H9 (cell line): ENCODE results near the gene THSD7B. TPM values are rescaled to one million over a fixed set of nuclear protein-coding genes. Genes with fewer than 3 reads are reported as not detected.

Experiments
- DNase-seq: peaks from one replicate; pipeline ENCODE4 v3.0.0-alpha.2; 2017
- H2AFZ ChIP-seq: one replicate; pipeline ENCODE4 v1.6.1; 2013; ENCODE audit warnings: mild to moderate bottlenecking, low read length, control low read depth, moderate library complexity
- H2AK5ac ChIP-seq: 2 replicates; pipeline ENCODE4 v1.6.1; 2013; ENCODE audit warnings: low read length, control low read depth, mixed read lengths; ENCODE audit not compliant: insufficient read length
- H2BK120ac ChIP-seq: one replicate; pipeline ENCODE4 v1.6.1; 2013; ENCODE audit warnings: low read depth, mild to moderate bottlenecking, low read length, control low read depth, inconsistent platforms; ENCODE audit not compliant: poor library complexity, severe bottlenecking
- H2BK12ac ChIP-seq: 2 replicates; pipeline ENCODE4 v1.6.1; 2013; ENCODE audit warnings: low read length, control low read depth, mixed read lengths, low read depth; ENCODE audit not compliant: insufficient read length
- H2BK15ac ChIP-seq: 2 replicates; pipeline ENCODE4 v1.6.1; 2013; ENCODE audit warnings: low read depth, low read length, control low read depth
- H2BK20ac ChIP-seq: one replicate; pipeline ENCODE4 v1.6.1; 2013; ENCODE audit warnings: low read depth, mild to moderate bottlenecking, low read length, control low read depth, inconsistent platforms; ENCODE audit not compliant: poor library complexity, severe bottlenecking
- H2BK5ac ChIP-seq: 2 replicates; pipeline ENCODE4 v1.6.1; 2013; ENCODE audit warnings: low read length, control low read depth, mixed read lengths; ENCODE audit not compliant: insufficient read length
- H3K14ac ChIP-seq: 2 replicates; pipeline ENCODE4 v1.6.1; 2013; ENCODE audit warnings: low read length, control low read depth; ENCODE audit not compliant: insufficient read depth
- H3K18ac ChIP-seq: 2 replicates; pipeline ENCODE4 v1.6.1; 2013; ENCODE audit warnings: low read depth, mild to moderate bottlenecking, mixed read lengths, low read length, control low read depth; ENCODE audit not compliant: insufficient read length
- H3K23ac ChIP-seq: 2 replicates; pipeline ENCODE4 v1.6.1; 2013; ENCODE audit warnings: low read length, control low read depth, mixed read lengths, low read depth; ENCODE audit not compliant: insufficient read length
- H3K23me2 ChIP-seq: 2 replicates; pipeline ENCODE4 v1.6.1; 2013; ENCODE audit warnings: low read depth, mild to moderate bottlenecking, mixed read lengths, low read length, control low read depth; ENCODE audit not compliant: insufficient read length, poor library complexity, severe bottlenecking
- H3K27ac ChIP-seq: 2 replicates; pipeline ENCODE4 v1.5.1; 2013; ENCODE audit warnings: low read length, control low read depth, mixed read lengths, low read depth; ENCODE audit not compliant: insufficient read length
- H3K27me3 ChIP-seq: 2 replicates; pipeline ENCODE4 v1.6.1; 2013; ENCODE audit warnings: low read length, control low read depth, inconsistent platforms; ENCODE audit not compliant: insufficient read depth
- H3K4ac ChIP-seq: 2 replicates; pipeline ENCODE4 v1.6.1; 2013; ENCODE audit warnings: low read depth, mild to moderate bottlenecking, control low read depth, inconsistent platforms, low read length, moderate library complexity
- H3K4me1 ChIP-seq: 2 replicates; pipeline ENCODE4 v1.6.1; 2013; ENCODE audit warnings: low read length, control low read depth, inconsistent platforms; ENCODE audit not compliant: insufficient read depth
- H3K4me2 ChIP-seq: 2 replicates; pipeline ENCODE4 v1.6.1; 2013; ENCODE audit warnings: low read length, control low read depth, mixed read lengths; ENCODE audit not compliant: insufficient read length, insufficient read depth
- H3K56ac ChIP-seq: 2 replicates; pipeline ENCODE4 v1.6.1; 2013; ENCODE audit warnings: low read depth, mild to moderate bottlenecking, mixed read lengths, low read length, control low read depth; ENCODE audit not compliant: insufficient read length
- H3K79me1 ChIP-seq: 2 replicates; pipeline ENCODE4 v1.6.1; 2013; ENCODE audit warnings: low read depth, mild to moderate bottlenecking, moderate library complexity, low read length, control low read depth, inconsistent platforms; ENCODE audit not compliant: insufficient read depth, poor library complexity, severe bottlenecking
- H3K79me2 ChIP-seq: 2 replicates; pipeline ENCODE4 v1.6.1; 2013; ENCODE audit warnings: low read length, control low read depth, inconsistent platforms; ENCODE audit not compliant: insufficient read depth
- H3K9ac ChIP-seq: 2 replicates; pipeline ENCODE4 v1.6.1; 2013; ENCODE audit warnings: low read length, control low read depth, mixed read lengths; ENCODE audit not compliant: insufficient read length; ENCODE audit errors: extremely low read depth
- H3K9me3 ChIP-seq: one replicate; pipeline ENCODE4 v1.6.1; 2013; ENCODE audit warnings: low read depth, low read length, inconsistent platforms; ENCODE audit not compliant: control insufficient read depth
- H3T11ph ChIP-seq: one replicate; pipeline ENCODE4 v1.6.1; 2013; ENCODE audit warnings: mild to moderate bottlenecking, low read length, control low read depth, inconsistent platforms
- H4K20me1 ChIP-seq: one replicate; pipeline ENCODE4 v1.6.1; 2013; ENCODE audit not compliant: control insufficient read depth, insufficient read length, insufficient read depth
- H4K5ac ChIP-seq: 2 replicates; pipeline ENCODE4 v1.6.1; 2013; ENCODE audit warnings: low read depth, mild to moderate bottlenecking, mixed read lengths, low read length, control low read depth; ENCODE audit not compliant: insufficient read length
- H4K8ac ChIP-seq: replicated peaks from 2 replicates; pipeline ENCODE4 v1.6.1; 2013; ENCODE audit warnings: low read length, control low read depth, mixed read lengths, low read depth; ENCODE audit not compliant: insufficient read length
- H4K91ac ChIP-seq: 2 replicates; pipeline ENCODE4 v1.6.1; 2013; ENCODE audit warnings: low read depth, mild to moderate bottlenecking, moderate library complexity, mixed read lengths, low read length, control low read depth; ENCODE audit not compliant: insufficient read length
- H3K27ac Mint-ChIP-seq, 3 experiments: 2 replicates in 2 of 3; 3 replicates in 1 of 3; pipeline ENCODE4 v1.8.0; 2020 to 2021; ENCODE audit warnings: mixed read lengths in 3 of 3, mild to moderate bottlenecking in 1 of 3, moderate library complexity in 1 of 3
- H3K27me3 Mint-ChIP-seq: 2 replicates; pipeline ENCODE4 v1.8.0; 2021; ENCODE audit warnings: low read depth, mild to moderate bottlenecking, moderate library complexity, mixed read lengths
- H3K36me3 Mint-ChIP-seq, 3 experiments: 2 replicates in 2 of 3; 3 replicates in 1 of 3; pipeline ENCODE4 v1.8.0; 2020 to 2021; ENCODE audit warnings: low read depth in 3 of 3, mixed read lengths in 3 of 3; ENCODE audit not compliant: insufficient read depth in 1 of 3
- H3K4me1 Mint-ChIP-seq, 2 experiments: 2 replicates each; pipeline ENCODE4 v1.8.0; 2020; ENCODE audit warnings: mixed read lengths in 2 of 2
- H3K4me3 Mint-ChIP-seq, 2 experiments: 2 replicates in 1 of 2; 3 replicates in 1 of 2; pipeline ENCODE4 v1.8.0; 2020 to 2021; ENCODE audit warnings: mild to moderate bottlenecking in 2 of 2, mixed read lengths in 2 of 2, moderate library complexity in 1 of 2
- H3K9me3 Mint-ChIP-seq, 2 experiments: 2 replicates in 1 of 2; 3 replicates in 1 of 2; pipeline ENCODE4 v1.8.0; 2020; ENCODE audit warnings: mild to moderate bottlenecking in 2 of 2, mixed read lengths in 2 of 2, moderate library complexity in 1 of 2
- CTCF ChIP-seq: fragments of 200-600 bp; sonication (generic); conservative IDR thresholded peaks from 3 replicates; pipeline ENCODE4 v1.8.0; 2021; ENCODE audit warnings: antibody characterized with exemption, mild to moderate bottlenecking
- WGBS: extraction: QIAGEN DNeasy Blood & Tissue Kit; methylation state at CpG from one replicate; pipeline ENCODE4 v1.1.7; 2013; ENCODE audit warnings: missing lambda C conversion rate, low lambda C conversion rate, mixed read lengths; ENCODE audit not compliant: insufficient read length; ENCODE audit errors: extremely low coverage; 5-methylcytosine and 5-hydroxymethylcytosine counted together
- total RNA-seq: library from RNA; stranded (reverse); gene quantifications from 2 replicates; pipeline ENCODE4 v1.2.1, GENCODE V29; 2021

Gene THSD7B
- total RNA-seq, 1 experiment from 2014 or later: 0.85 TPM

- Histone ChIP-seq H4K91ac (no peak overlapping the region), H3K23me2 (no peaks in the 10 kb centered on the region), H3K4me1 (no peaks in the 10 kb centered on the region), H3K23ac (no peak overlapping the region), H3K79me1 (no peaks in the 10 kb centered on the region), H3K9ac (no peak overlapping the region), H2BK20ac (no peak overlapping the region), H3K18ac (no peak overlapping the region), H2AK5ac (no peak overlapping the region), H4K20me1 (no peaks in the 10 kb centered on the region), H3K4ac (no peak overlapping the region), H3T11ph (no peak overlapping the region), H4K8ac (no peak overlapping the region), H3K27me3 (no peaks in the 10 kb centered on the region), H3K9me3 (no peaks in the 10 kb centered on the region), H3K56ac (no peak overlapping the region), H3K79me2 (no peaks in the 10 kb centered on the region), H2BK12ac (no peak overlapping the region), H2AFZ (no peak overlapping the region), H3K4me2 (no peak overlapping the region), H3K14ac (no peak overlapping the region), H2BK120ac (no peak overlapping the region), H2BK5ac (no peak overlapping the region), H4K5ac (no peak overlapping the region), H2BK15ac (no peak overlapping the region), H3K27ac (no peak overlapping the region)
- Mint-ChIP-seq H3K9me3 (0 out of 5 replicates have a peak, but pooled peaks cover 0 to 3% of the 10 kb centered on the region in 2 experiments), H3K27me3 (no peaks in the 10 kb centered on the region; the same call in 1 of the 2 replicates), H3K36me3 (no peaks in the 10 kb centered on the region; a peak in 1 of 7 replicates), H3K4me1 (no peaks in the 10 kb centered on the region), H3K27ac (no peak overlapping the region), H3K4me3 (no peak overlapping the region)
- no peak for TF ChIP-seq CTCF
- no CpG with 5 or more reads among the region's 5 CpGs for WGBS
- no peak for DNase-seq
Measured at GRCh38 chr2:137111896-137112295, 346.6 kb downstream of the THSD7B start.
